K562 (cell line): ENCODE results near the gene VILL. TPM values are rescaled to one million over a fixed set of nuclear protein-coding genes. Genes with fewer than 3 reads are reported as not detected.

Experiments
- ADNP ChIP-seq: fragments of 200-800 bp; sonication (Bioruptor generic); IDR thresholded peaks from 2 replicates; pipeline ENCODE4 v1.6.1; 2016; ENCODE audit warnings: missing genetic modification characterization, missing compliant biosample characterization
- LEF1 ChIP-seq: fragments of 450-650 bp; IDR thresholded peaks from 2 replicates; pipeline ENCODE4 v1.6.1; 2016; ENCODE audit warnings: mild to moderate bottlenecking
- NCOA4 ChIP-seq: fragments of 450-650 bp; IDR thresholded peaks from 2 replicates; pipeline ENCODE4 v1.6.1; 2018; ENCODE audit warnings: mild to moderate bottlenecking; ENCODE audit not compliant: partially characterized antibody
- TCF3 ChIP-seq: sonication (generic); formaldehyde crosslinking; IDR thresholded peaks from 2 replicates; pipeline ENCODE4 v1.4.0; 2020; ENCODE audit warnings: mild to moderate bottlenecking, missing genetic modification reagents
- ZKSCAN1 ChIP-seq: fragments of 150-350 bp; IDR thresholded peaks from 2 replicates; pipeline ENCODE4 v1.6.1; 2016; ENCODE audit warnings: low read depth, low read length
- ZNF76 ChIP-seq: fragments of 250-450 bp; sonication (Bioruptor Pico); IDR thresholded peaks from 2 replicates; pipeline ENCODE4 v1.4.0; 2020; ENCODE audit warnings: mild to moderate bottlenecking, moderate library complexity, borderline replicate concordance
- polyA plus RNA-seq, 8 experiments: library from polyadenylated mRNA; depleted of rRNA in 4 of 8; stranded (reverse) in 5 of 8; unstranded in 3 of 8; fragments of >200 nt; fragmentation: Nextera tagmentation in 2 of 8; fragmentation: Illumina TruSeq in 1 of 8; extraction: Ambion mirVana in 2 of 8; extraction: Trizol in 1 of 8; gene quantifications; 2 replicates each; pipeline versions ENCODE4 v1.2.1 to v1.2.3, GENCODE V29; 2011 to 2014; ENCODE audit warnings: inconsistent platforms in 1 of 8, missing spikeins in 1 of 8
- total RNA-seq, 7 experiments: library from RNA; depleted of rRNA in 6 of 7; stranded (reverse); fragments of >200 nt in 6 of 7; fragmentation: Illumina TruSeq in 2 of 7; extraction: Trizol in 2 of 7; gene quantifications; 2 replicates each; pipeline versions ENCODE4 v1.2.1 to v1.2.3, GENCODE V29; 2011 to 2021; ENCODE audit warnings: low replicate concordance in 1 of 7
- TF ChIP-seq, protein P1 (sequence below), 2 experiments: fragments of 450-650 bp; formaldehyde crosslinking in 1 of 2; IDR thresholded peaks; 2 replicates each; pipeline versions ENCODE4 v1.4.0 to v1.6.1; 2014 to 2020; ENCODE audit warnings: mild to moderate bottlenecking in 2 of 2, borderline replicate concordance in 1 of 2, low read depth in 1 of 2
- TF ChIP-seq, protein P2 (sequence below): fragments of 250-450 bp; sonication (Bioruptor Pico); IDR thresholded peaks from 2 replicates; pipeline ENCODE4 v1.5.0; 2020; ENCODE audit warnings: mild to moderate bottlenecking
- TF ChIP-seq, protein P3 (sequence below), 3 experiments: fragments of 200-800 bp in 1 of 3; fragments of 250-450 bp in 1 of 3; fragments of 450-650 bp in 1 of 3; sonication (Bioruptor Pico) in 1 of 3; sonication (Bioruptor generic) in 1 of 3; formaldehyde crosslinking in 1 of 3; IDR thresholded peaks; 2 replicates each; pipeline versions ENCODE4 v1.6.1 to v1.8.0; 2016 to 2022; ENCODE audit warnings: mild to moderate bottlenecking in 2 of 3, missing genetic modification characterization in 2 of 3, missing compliant biosample characterization in 1 of 3, moderate library complexity in 1 of 3
- TF ChIP-seq, protein P4 (sequence below): sonication (generic); formaldehyde crosslinking; IDR thresholded peaks from 2 replicates; pipeline ENCODE4 v1.8.1; 2023; ENCODE audit warnings: mild to moderate bottlenecking, missing genetic modification reagents

Gene VILL
- total and polyA plus RNA-seq, 9 of the 15 experiments (the other 6 are each of a cell fraction or from before 2014, with no cell fraction given), result 0.11 to 16.0 (median 8.8) TPM

DNA sequence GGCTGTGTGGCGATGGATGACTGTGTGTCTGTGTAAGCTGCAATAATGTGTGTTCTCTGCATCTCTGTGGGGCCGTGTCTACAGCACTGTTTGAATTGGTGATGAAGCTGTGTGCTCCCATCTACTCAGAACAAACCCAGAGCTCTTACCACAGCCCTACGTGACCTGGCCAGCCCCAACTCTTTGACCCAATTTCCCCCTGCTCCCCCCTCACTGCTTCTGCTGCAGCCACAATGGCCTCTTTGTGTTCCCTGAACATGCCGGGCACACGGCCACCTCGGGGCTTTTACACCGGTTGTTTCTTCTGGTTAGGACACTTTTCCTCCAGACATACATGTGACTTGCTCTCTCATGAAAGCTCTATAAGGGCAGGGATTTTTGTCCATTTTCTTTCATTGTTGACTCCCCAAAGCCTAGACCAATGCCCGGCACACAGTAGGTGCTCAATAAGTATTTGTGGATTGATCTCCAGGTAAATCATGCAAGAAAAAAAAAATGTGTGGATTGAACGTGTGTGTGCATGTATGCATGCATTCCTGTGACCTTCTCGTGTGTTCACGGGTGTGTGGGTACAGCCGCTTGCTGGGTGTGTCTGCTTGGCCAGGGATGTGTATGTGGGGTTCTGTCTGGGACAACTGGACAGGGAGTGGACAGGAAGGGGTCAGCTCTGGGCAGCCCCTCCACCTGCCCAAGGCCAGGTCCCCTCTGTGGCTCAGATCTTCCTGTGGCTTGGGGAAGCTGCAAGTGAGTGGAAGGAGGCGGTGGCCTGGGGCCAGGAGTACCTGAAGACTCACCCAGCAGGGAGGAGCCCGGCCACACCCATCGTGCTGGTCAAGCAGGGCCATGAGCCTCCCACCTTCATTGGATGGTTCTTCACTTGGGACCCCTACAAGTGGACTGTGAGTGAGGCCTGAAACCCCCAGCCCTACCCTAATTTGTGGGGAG lies 14.8 kb downstream of the VILL start (continued):
- TF ChIP-seq, protein P1, sequence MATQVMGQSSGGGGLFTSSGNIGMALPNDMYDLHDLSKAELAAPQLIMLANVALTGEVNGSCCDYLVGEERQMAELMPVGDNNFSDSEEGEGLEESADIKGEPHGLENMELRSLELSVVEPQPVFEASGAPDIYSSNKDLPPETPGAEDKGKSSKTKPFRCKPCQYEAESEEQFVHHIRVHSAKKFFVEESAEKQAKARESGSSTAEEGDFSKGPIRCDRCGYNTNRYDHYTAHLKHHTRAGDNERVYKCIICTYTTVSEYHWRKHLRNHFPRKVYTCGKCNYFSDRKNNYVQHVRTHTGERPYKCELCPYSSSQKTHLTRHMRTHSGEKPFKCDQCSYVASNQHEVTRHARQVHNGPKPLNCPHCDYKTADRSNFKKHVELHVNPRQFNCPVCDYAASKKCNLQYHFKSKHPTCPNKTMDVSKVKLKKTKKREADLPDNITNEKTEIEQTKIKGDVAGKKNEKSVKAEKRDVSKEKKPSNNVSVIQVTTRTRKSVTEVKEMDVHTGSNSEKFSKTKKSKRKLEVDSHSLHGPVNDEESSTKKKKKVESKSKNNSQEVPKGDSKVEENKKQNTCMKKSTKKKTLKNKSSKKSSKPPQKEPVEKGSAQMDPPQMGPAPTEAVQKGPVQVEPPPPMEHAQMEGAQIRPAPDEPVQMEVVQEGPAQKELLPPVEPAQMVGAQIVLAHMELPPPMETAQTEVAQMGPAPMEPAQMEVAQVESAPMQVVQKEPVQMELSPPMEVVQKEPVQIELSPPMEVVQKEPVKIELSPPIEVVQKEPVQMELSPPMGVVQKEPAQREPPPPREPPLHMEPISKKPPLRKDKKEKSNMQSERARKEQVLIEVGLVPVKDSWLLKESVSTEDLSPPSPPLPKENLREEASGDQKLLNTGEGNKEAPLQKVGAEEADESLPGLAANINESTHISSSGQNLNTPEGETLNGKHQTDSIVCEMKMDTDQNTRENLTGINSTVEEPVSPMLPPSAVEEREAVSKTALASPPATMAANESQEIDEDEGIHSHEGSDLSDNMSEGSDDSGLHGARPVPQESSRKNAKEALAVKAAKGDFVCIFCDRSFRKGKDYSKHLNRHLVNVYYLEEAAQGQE (IDR thresholded peaks at IDR 0.05; ENCODE audit: borderline replicate concordance), result no peak
- TF ChIP-seq, protein P1 (CRISPR knock-in tag; IDR thresholded peaks at IDR 0.05; ENCODE audit: low read depth), result no peak
- peak; percentile 79 for TF ChIP-seq ZKSCAN1
- TF ChIP-seq ADNP, result no peak
- TF ChIP-seq, protein P2, sequence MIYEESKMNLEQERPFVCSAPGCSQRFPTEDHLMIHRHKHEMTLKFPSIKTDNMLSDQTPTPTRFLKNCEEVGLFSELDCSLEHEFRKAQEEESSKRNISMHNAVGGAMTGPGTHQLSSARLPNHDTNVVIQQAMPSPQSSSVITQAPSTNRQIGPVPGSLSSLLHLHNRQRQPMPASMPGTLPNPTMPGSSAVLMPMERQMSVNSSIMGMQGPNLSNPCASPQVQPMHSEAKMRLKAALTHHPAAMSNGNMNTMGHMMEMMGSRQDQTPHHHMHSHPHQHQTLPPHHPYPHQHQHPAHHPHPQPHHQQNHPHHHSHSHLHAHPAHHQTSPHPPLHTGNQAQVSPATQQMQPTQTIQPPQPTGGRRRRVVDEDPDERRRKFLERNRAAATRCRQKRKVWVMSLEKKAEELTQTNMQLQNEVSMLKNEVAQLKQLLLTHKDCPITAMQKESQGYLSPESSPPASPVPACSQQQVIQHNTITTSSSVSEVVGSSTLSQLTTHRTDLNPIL (CRISPR knock-in tag), result no peak
- TF ChIP-seq TCF3, result no peak
- TF ChIP-seq, protein P3, sequence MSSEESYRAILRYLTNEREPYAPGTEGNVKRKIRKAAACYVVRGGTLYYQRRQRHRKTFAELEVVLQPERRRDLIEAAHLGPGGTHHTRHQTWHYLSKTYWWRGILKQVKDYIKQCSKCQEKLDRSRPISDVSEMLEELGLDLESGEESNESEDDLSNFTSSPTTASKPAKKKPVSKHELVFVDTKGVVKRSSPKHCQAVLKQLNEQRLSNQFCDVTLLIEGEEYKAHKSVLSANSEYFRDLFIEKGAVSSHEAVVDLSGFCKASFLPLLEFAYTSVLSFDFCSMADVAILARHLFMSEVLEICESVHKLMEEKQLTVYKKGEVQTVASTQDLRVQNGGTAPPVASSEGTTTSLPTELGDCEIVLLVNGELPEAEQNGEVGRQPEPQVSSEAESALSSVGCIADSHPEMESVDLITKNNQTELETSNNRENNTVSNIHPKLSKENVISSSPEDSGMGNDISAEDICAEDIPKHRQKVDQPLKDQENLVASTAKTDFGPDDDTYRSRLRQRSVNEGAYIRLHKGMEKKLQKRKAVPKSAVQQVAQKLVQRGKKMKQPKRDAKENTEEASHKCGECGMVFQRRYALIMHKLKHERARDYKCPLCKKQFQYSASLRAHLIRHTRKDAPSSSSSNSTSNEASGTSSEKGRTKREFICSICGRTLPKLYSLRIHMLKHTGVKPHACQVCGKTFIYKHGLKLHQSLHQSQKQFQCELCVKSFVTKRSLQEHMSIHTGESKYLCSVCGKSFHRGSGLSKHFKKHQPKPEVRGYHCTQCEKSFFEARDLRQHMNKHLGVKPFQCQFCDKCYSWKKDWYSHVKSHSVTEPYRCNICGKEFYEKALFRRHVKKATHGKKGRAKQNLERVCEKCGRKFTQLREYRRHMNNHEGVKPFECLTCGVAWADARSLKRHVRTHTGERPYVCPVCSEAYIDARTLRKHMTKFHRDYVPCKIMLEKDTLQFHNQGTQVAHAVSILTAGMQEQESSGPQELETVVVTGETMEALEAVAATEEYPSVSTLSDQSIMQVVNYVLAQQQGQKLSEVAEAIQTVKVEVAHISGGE (CRISPR knock-in tag; IDR thresholded peaks at IDR 0.05), result peak in 1 of 3 experiments; percentile 15; a peak in 1 of 6 replicates
- TF ChIP-seq ZNF76 (CRISPR knock-in tag), result no peak
- TF ChIP-seq LEF1, result no peak
- TF ChIP-seq, protein P4, sequence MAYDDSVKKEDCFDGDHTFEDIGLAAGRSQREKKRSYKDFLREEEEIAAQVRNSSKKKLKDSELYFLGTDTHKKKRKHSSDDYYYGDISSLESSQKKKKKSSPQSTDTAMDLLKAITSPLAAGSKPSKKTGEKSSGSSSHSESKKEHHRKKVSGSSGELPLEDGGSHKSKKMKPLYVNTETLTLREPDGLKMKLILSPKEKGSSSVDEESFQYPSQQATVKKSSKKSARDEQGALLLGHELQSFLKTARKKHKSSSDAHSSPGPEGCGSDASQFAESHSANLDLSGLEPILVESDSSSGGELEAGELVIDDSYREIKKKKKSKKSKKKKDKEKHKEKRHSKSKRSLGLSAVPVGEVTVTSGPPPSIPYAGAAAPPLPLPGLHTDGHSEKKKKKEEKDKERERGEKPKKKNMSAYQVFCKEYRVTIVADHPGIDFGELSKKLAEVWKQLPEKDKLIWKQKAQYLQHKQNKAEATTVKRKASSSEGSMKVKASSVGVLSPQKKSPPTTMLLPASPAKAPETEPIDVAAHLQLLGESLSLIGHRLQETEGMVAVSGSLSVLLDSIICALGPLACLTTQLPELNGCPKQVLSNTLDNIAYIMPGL (CRISPR knock-in tag), result no peak
- TF ChIP-seq NCOA4, result no peak
